ENCODE data around the gene GRM8. TPM values are rescaled to one million over a fixed set of nuclear protein-coding genes. Genes with fewer than 3 reads are reported as not detected.

GRM8 gene
- total RNA-seq, 1 experiment from 2014 or later, result not detected

DNA sequence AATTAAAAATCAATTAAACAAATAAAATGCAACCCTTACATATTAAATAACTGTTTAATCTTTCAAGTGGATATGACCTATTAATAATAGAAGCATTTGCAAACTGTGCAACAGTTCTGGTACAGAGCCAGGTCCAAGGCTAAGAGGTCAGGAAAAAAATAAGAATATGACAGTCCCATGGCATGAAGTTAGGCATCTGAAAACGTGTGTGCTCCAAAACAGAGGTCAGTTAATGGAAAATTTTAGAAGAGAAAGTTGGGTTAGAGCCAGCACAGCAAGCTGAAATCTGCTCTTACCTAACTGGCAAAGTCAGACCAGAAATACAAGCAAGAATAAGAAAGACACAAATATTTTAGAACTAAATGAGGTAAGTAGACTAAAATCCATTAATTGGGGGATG, 757.7 kb downstream of the GRM8 start:
- no TSS peak for BruUV-seq (replicated peaks)
- Histone ChIP-seq H3K4me1 (no peaks in the 10 kb centered on the region), H3K4me3 (ENCODE audit: low read depth, low read length) (no peak overlapping the region), H3K9me3 (no peaks in the 10 kb centered on the region), H3K36me3 (ENCODE audit: control insufficient read depth, insufficient read depth, low read length) (no peaks in the 10 kb centered on the region), H3K27me3 (replicated peaks; ENCODE audit: control insufficient read depth, insufficient read depth, low read length) (no peaks in the 10 kb centered on the region)
- ChIA-PET POLR2A (no interaction called here), CTCF (no interaction called here)
- Mint-ChIP-seq H3K27me3 (ENCODE audit: insufficient read depth, unreplicated experiment) (no peaks in the 10 kb centered on the region), H3K27ac (ENCODE audit: unreplicated experiment) (no peak overlapping the region), H3K9me3 (ENCODE audit: unreplicated experiment) (no peaks in the 10 kb centered on the region), H3K4me1 (ENCODE audit: low read depth, unreplicated experiment) (peaks cover 7% of the 10 kb centered on the region), H3K36me3 (ENCODE audit: insufficient read depth, unreplicated experiment) (no peaks in the 10 kb centered on the region), H3K4me3 (ENCODE audit: unreplicated experiment) (no peak overlapping the region)
- no peak for DNase-seq
- intact Hi-C loops (cut with micrococcal nuclease; ENCODE audit: unreplicated experiment), result no loop called here
- TF ChIP-seq, protein P1, sequence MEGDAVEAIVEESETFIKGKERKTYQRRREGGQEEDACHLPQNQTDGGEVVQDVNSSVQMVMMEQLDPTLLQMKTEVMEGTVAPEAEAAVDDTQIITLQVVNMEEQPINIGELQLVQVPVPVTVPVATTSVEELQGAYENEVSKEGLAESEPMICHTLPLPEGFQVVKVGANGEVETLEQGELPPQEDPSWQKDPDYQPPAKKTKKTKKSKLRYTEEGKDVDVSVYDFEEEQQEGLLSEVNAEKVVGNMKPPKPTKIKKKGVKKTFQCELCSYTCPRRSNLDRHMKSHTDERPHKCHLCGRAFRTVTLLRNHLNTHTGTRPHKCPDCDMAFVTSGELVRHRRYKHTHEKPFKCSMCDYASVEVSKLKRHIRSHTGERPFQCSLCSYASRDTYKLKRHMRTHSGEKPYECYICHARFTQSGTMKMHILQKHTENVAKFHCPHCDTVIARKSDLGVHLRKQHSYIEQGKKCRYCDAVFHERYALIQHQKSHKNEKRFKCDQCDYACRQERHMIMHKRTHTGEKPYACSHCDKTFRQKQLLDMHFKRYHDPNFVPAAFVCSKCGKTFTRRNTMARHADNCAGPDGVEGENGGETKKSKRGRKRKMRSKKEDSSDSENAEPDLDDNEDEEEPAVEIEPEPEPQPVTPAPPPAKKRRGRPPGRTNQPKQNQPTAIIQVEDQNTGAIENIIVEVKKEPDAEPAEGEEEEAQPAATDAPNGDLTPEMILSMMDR (IDR thresholded peaks at IDR 0.05; ENCODE audit: insufficient read depth in 1 of 2, low read depth in 1 of 2, low read length in 1 of 2, severe bottlenecking in 1 of 2, unreplicated experiment in 1 of 2), result no peak

- BruUV-seq (replicated peaks), result no TSS peak
- Histone ChIP-seq H3K36me3 (ENCODE audit: control insufficient read depth, insufficient read depth, low read length) (no peaks in the 10 kb centered on the region), H3K4me1 (no peaks in the 10 kb centered on the region), H3K9me3 (no peaks in the 10 kb centered on the region), H3K27me3 (replicated peaks; ENCODE audit: control insufficient read depth, insufficient read depth, low read length) (no peaks in the 10 kb centered on the region), H3K4me3 (ENCODE audit: low read depth, low read length) (no peak overlapping the region)
- Mint-ChIP-seq H3K4me3 (ENCODE audit: unreplicated experiment) (no peak overlapping the region), H3K9me3 (ENCODE audit: unreplicated experiment) (no peaks in the 10 kb centered on the region), H3K36me3 (ENCODE audit: insufficient read depth, unreplicated experiment) (no peaks in the 10 kb centered on the region), H3K27ac (ENCODE audit: unreplicated experiment) (no peak overlapping the region), H3K27me3 (ENCODE audit: insufficient read depth, unreplicated experiment) (no peaks in the 10 kb centered on the region), H3K4me1 (ENCODE audit: low read depth, unreplicated experiment) (peaks cover 7% of the 10 kb centered on the region)
- TF ChIP-seq, protein P1 (IDR thresholded peaks at IDR 0.05; ENCODE audit: insufficient read depth in 1 of 2, low read depth in 1 of 2, low read length in 1 of 2, severe bottlenecking in 1 of 2, unreplicated experiment in 1 of 2), result no peak
- intact Hi-C loops (cut with micrococcal nuclease; ENCODE audit: unreplicated experiment), result no loop called here
- ChIA-PET POLR2A (interaction anchor here (0.6 kb wide), 1 partner anchor 1525 kb away, joined by 3 read pairs; no protein-coding TSS in a partner anchor), CTCF (interaction anchor here (0.5 kb wide), 1 partner anchor 220 kb away, joined by 3 read pairs; no protein-coding TSS in a partner anchor)
- no peak for DNase-seq
These were observed 758.9 kb downstream of the GRM8 start for GRCh38 chr7:126493801-126494200.

DNA sequence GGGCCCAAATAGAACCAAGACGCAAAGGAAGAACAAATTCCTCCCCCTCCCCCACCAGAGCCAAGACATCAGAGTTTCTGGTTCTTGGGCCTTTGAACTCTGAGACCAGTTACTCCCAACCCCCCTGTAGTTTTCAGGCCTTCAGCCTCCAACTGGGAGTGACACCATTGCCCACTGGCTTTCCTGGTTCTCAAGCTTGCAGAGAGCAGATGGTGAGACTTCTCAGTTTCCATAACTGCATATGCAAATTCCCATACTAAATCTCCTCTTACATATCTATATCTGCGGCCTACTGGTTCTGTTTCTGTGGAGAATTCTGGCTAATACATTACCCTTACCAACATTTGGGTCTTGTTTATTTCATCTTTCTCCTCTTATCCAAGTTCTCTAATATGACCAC, 762.9 kb downstream of the GRM8 start:
- Mint-ChIP-seq H3K9me3 (ENCODE audit: unreplicated experiment) (no peaks in the 10 kb centered on the region), H3K4me1 (ENCODE audit: low read depth, unreplicated experiment) (no peaks in the 10 kb centered on the region), H3K27me3 (ENCODE audit: insufficient read depth, unreplicated experiment) (no peaks in the 10 kb centered on the region), H3K4me3 (ENCODE audit: unreplicated experiment) (no peak overlapping the region), H3K27ac (ENCODE audit: unreplicated experiment) (no peak overlapping the region), H3K36me3 (ENCODE audit: insufficient read depth, unreplicated experiment) (no peaks in the 10 kb centered on the region)
- Histone ChIP-seq H3K36me3 (ENCODE audit: control insufficient read depth, insufficient read depth, low read length) (no peaks in the 10 kb centered on the region), H3K27me3 (replicated peaks; ENCODE audit: control insufficient read depth, insufficient read depth, low read length) (no peaks in the 10 kb centered on the region), H3K9me3 (no peaks in the 10 kb centered on the region), H3K4me1 (no peaks in the 10 kb centered on the region), H3K4me3 (ENCODE audit: low read depth, low read length) (no peak overlapping the region)
- POLR2A ChIA-PET, result no interaction called here
- intact Hi-C loops (cut with micrococcal nuclease; ENCODE audit: unreplicated experiment), result no loop called here
- TF ChIP-seq, protein P1 (IDR thresholded peaks at IDR 0.05; ENCODE audit: insufficient read depth in 1 of 2, low read depth in 1 of 2, low read length in 1 of 2, severe bottlenecking in 1 of 2, unreplicated experiment in 1 of 2), result no peak
- no peak for DNase-seq
- BruUV-seq (replicated peaks), result no TSS peak
- CTCF ChIA-PET, result no interaction called here

All from Caco-2 (cell line).